ENCODE data around the gene POLR3H.

DNA sequence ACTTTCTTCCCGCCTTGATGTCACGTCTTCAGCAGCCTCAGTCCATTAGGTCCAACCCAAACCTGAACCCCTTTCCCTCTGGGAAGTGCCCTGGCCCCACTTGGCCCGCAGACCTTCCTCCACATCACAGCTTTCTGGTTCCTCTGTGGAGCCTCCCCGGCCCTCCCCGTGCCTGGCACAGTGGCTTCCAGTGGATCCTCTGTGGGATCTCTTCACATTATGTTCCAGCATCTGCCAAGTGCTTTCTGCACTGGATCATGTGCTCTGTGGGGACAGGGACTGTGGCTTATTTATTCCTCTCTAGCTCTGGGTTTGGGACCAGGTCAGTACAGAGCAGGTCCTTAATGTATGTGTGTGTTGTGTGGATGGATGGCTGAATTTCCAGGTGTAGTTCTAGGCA, 30.9 kb downstream of the POLR3H start:
- TF ChIP-seq, protein P1, sequence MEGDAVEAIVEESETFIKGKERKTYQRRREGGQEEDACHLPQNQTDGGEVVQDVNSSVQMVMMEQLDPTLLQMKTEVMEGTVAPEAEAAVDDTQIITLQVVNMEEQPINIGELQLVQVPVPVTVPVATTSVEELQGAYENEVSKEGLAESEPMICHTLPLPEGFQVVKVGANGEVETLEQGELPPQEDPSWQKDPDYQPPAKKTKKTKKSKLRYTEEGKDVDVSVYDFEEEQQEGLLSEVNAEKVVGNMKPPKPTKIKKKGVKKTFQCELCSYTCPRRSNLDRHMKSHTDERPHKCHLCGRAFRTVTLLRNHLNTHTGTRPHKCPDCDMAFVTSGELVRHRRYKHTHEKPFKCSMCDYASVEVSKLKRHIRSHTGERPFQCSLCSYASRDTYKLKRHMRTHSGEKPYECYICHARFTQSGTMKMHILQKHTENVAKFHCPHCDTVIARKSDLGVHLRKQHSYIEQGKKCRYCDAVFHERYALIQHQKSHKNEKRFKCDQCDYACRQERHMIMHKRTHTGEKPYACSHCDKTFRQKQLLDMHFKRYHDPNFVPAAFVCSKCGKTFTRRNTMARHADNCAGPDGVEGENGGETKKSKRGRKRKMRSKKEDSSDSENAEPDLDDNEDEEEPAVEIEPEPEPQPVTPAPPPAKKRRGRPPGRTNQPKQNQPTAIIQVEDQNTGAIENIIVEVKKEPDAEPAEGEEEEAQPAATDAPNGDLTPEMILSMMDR (conservative IDR thresholded peaks at IDR 0.05; ENCODE audit: low read depth, low read length): no peak
- no peak for TF ChIP-seq EZH2phosphoT487 (IDR thresholded peaks at IDR 0.05; ENCODE audit: borderline replicate concordance, low read length)

Data from PC-3 (cell line).